Activated T-helper 2 cell treated with anti-CD3 and anti-CD28 coated beads, Interferon-gamma antibody, Interleukin-2, Interleukin-4, amounts not matched to agents 10 μg/mL and 5 μg/mL and 100 μg/mL, durations not matched to agents 14 hours and 24 hours and 36 hours (primary cell): ENCODE data around the gene ROR1. TPM values are rescaled to one million over a fixed set of nuclear protein-coding genes. Genes with fewer than 3 reads are reported as not detected.

ENCODE experiments used
- DNase-seq: peaks from one replicate; pipeline ENCODE4 v3.0.0; 2021; ENCODE audit warnings: low spot score
- H3K27ac Mint-ChIP-seq: one replicate; pipeline ENCODE4 v1.8.0; 2021; ENCODE audit warnings: mixed read lengths
- H3K27me3 Mint-ChIP-seq: one replicate; pipeline ENCODE4 v1.8.0; 2021; ENCODE audit warnings: low read depth, mixed read lengths
- H3K36me3 Mint-ChIP-seq: one replicate; pipeline ENCODE4 v1.8.0; 2021; ENCODE audit warnings: low read depth, mixed read lengths
- H3K4me1 Mint-ChIP-seq: one replicate; pipeline ENCODE4 v1.8.0; 2021; ENCODE audit warnings: low read depth, mixed read lengths
- H3K4me3 Mint-ChIP-seq: one replicate; pipeline ENCODE4 v1.8.0; 2021; ENCODE audit warnings: low read depth, mild to moderate bottlenecking, moderate library complexity, mixed read lengths
- H3K9me3 Mint-ChIP-seq: one replicate; pipeline ENCODE4 v1.8.0; 2021; ENCODE audit warnings: mixed read lengths
- intact Hi-C: fragments of 100-400 bp; cut with micrococcal nuclease; formaldehyde crosslinking; loops from one replicate; pipeline ENCODE4 v1.15.1; 2023
- total RNA-seq: library from RNA; stranded (reverse); gene quantifications from 2 replicates; pipeline ENCODE4 v1.2.3, GENCODE V29; 2022

The ROR1 gene
- total RNA-seq, 1 donor from 2014 or later: 0.09 TPM

DNA sequence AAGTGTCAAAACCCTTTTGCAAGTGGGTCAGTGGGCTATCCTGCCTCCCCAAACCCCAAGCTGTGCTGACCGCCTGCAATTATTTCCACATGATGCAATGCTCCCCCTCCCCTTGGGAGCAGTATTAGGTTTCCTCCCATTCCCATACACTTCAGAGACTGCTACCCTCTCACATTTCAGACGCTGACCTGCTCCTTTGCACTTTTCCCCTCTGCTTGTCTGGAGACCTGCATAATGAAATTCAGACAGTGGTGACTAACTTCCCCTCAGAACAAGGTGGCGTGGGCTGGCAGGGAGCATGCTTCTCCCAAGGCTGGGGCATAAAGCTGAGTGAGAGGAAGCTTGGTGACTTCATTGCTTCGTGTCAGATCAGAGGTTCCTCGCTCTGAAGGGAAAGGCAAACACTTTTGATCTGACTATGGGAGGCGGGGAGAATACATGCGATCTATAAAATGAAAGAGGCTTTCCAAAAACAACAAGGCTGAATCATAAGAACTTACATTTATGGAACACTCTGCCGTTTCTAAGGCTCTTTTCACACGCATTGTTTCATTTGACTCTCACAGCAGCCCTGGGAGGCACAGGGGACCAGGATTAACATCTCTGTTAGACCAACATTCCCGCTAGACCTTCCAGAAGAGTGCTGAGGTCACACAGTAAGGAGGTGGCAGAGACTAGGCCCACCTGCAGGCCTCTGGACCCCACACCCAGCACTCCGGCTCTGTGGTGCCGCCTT lies 27.5 kb upstream of the ROR1 start:
- Mint-ChIP-seq H3K27me3 (peaks cover 2% of the 10 kb centered on the region), H3K4me3 (no peak overlapping the region), H3K36me3 (no peaks in the 10 kb centered on the region), H3K9me3 (no peaks in the 10 kb centered on the region), H3K27ac (peak overlapping the region; percentile 62), H3K4me1 (peaks cover 27% of the 10 kb centered on the region)
- intact Hi-C loops: no loop called here
- peak; percentile 10 for DNase-seq

GRCh38 chr1:63747445-63747844 lies 26.4 kb upstream of the ROR1 start:
- intact Hi-C loops: no loop called here
- Mint-ChIP-seq H3K27ac (no peak overlapping the region), H3K27me3 (peaks cover 4% of the 10 kb centered on the region), H3K4me1 (peaks cover 24% of the 10 kb centered on the region), H3K4me3 (no peak overlapping the region), H3K9me3 (no peaks in the 10 kb centered on the region), H3K36me3 (no peaks in the 10 kb centered on the region)
- DNase-seq: no peak

DNA sequence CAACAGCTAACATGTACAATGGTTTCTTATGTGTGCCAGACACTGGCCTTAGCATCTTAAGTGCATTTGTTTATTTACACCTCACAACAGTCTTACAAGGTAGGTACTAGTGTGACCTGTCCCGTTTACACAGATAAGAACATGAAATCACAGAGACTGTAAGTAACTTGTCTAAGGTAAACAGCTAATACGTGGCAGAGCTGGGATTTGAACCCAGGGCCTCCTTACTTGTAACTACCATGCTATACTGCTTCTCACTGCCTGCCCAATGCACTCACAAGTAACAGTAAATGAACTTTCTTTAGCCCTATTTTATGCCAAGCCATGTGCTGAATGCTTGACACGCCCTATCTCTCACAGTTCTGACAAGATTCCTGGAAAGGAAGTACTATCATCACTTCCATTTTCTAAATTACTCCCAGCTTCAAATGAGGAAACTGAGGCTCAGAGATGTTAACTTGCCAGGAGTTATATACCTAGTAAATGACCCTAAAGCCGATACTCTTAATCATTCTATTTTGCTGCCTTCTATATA lies 25.7 kb upstream of the ROR1 start:
- Mint-ChIP-seq H3K27me3 (peaks cover 4% of the 10 kb centered on the region), H3K4me3 (no peak overlapping the region), H3K9me3 (no peaks in the 10 kb centered on the region), H3K36me3 (no peaks in the 10 kb centered on the region), H3K27ac (no peak overlapping the region), H3K4me1 (peaks cover 20% of the 10 kb centered on the region)
- DNase-seq: no peak
- intact Hi-C loops: no loop called here

DNA sequence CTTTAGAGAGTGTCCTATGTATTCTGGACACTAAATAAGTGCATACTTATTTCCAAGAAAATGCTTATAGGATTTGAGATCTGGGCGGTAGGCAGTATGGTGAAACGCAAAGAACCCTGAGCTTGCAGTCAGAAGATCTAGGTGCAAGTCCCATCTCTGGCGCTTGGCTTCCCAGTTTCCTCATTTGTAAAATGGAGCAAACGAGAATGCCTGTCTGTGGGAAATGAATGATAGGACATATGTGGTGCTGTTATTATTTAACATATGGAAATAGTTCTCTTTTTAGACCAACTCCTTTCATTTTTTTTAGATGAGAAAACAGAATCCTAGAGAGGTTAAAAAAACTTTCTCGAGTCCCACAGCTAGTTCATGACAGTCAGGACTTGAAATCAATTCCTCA lies 25.2 kb upstream of the ROR1 start:
- no peak overlapping the region for H3K27ac Mint-ChIP-seq
- no peaks in the 10 kb centered on the region for H3K36me3 Mint-ChIP-seq
- DNase-seq: no peak
- H3K4me3 Mint-ChIP-seq: no peak overlapping the region
- H3K4me1 Mint-ChIP-seq: peaks cover 19% of the 10 kb centered on the region
- no peaks in the 10 kb centered on the region for H3K9me3 Mint-ChIP-seq
- intact Hi-C loops: no loop called here
- peaks cover 4% of the 10 kb centered on the region for H3K27me3 Mint-ChIP-seq

- H3K36me3 Mint-ChIP-seq: no peaks in the 10 kb centered on the region
- H3K27me3 Mint-ChIP-seq: peaks cover 4% of the 10 kb centered on the region
- H3K27ac Mint-ChIP-seq: no peak overlapping the region
- intact Hi-C loops: no loop called here
- H3K4me1 Mint-ChIP-seq: peaks cover 14% of the 10 kb centered on the region
- no peaks in the 10 kb centered on the region for H3K9me3 Mint-ChIP-seq
- no peak overlapping the region for H3K4me3 Mint-ChIP-seq
- DNase-seq: no peak
Observed at GRCh38 chr1:63750721-63751120, 23.1 kb upstream of the ROR1 start.

GRCh38 chr1:63752176-63752575 lies 21.6 kb upstream of the ROR1 start:
- Mint-ChIP-seq H3K27ac (no peak overlapping the region), H3K36me3 (no peaks in the 10 kb centered on the region), H3K4me1 (peaks cover 6% of the 10 kb centered on the region), H3K9me3 (no peaks in the 10 kb centered on the region), H3K27me3 (peaks cover 9% of the 10 kb centered on the region), H3K4me3 (no peak overlapping the region)
- DNase-seq: no peak
- intact Hi-C loops: no loop called here

- Mint-ChIP-seq H3K27ac (no peak overlapping the region), H3K27me3 (peaks cover 19% of the 10 kb centered on the region), H3K4me1 (no peaks in the 10 kb centered on the region), H3K36me3 (no peaks in the 10 kb centered on the region), H3K4me3 (no peak overlapping the region), H3K9me3 (no peaks in the 10 kb centered on the region)
- intact Hi-C loops: no loop called here
- no peak for DNase-seq
Observed at GRCh38 chr1:63753591-63753990, 20.2 kb upstream of the ROR1 start.

DNA sequence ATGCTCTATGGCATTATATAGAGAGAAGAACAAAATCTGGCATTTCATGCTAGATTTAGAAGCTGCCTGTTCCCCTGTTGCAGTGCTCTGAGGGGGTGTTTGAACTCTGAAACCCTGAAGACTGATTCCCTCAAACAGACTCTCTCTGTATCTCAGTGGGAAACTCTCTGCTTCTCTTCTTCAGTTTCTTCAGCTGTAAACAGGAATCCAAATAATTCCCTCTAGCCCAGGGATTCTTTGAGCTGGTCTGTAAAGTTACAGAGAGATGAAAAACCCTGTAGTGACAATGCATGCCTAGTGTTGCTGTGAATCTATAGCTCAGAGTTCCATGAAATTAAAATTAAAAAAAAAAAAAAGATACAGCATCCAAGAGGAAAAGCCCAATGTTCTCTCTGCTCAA lies 17.0 kb upstream of the ROR1 start:
- H3K9me3 Mint-ChIP-seq: no peaks in the 10 kb centered on the region
- no peak overlapping the region for H3K27ac Mint-ChIP-seq
- no peak overlapping the region for H3K4me3 Mint-ChIP-seq
- DNase-seq: no peak
- no peaks in the 10 kb centered on the region for H3K4me1 Mint-ChIP-seq
- H3K27me3 Mint-ChIP-seq: peaks cover 19% of the 10 kb centered on the region
- no peaks in the 10 kb centered on the region for H3K36me3 Mint-ChIP-seq
- intact Hi-C loops: no loop called here

GRCh38 chr1:63757334-63757733 lies 16.5 kb upstream of the ROR1 start:
- intact Hi-C loops: no loop called here
- Mint-ChIP-seq H3K36me3 (no peaks in the 10 kb centered on the region), H3K9me3 (no peaks in the 10 kb centered on the region), H3K27me3 (peaks cover 19% of the 10 kb centered on the region), H3K27ac (no peak overlapping the region), H3K4me1 (no peaks in the 10 kb centered on the region), H3K4me3 (no peak overlapping the region)
- no peak for DNase-seq

- intact Hi-C loops: no loop called here
- Mint-ChIP-seq H3K36me3 (no peaks in the 10 kb centered on the region), H3K27ac (no peak overlapping the region), H3K9me3 (no peaks in the 10 kb centered on the region), H3K27me3 (peaks cover 23% of the 10 kb centered on the region), H3K4me1 (no peaks in the 10 kb centered on the region), H3K4me3 (no peak overlapping the region)
- no peak for DNase-seq
Observed at GRCh38 chr1:63758791-63759190, 15.0 kb upstream of the ROR1 start.

- no peaks in the 10 kb centered on the region for H3K9me3 Mint-ChIP-seq
- H3K4me1 Mint-ChIP-seq: no peaks in the 10 kb centered on the region
- H3K36me3 Mint-ChIP-seq: no peaks in the 10 kb centered on the region
- DNase-seq: no peak
- H3K27ac Mint-ChIP-seq: no peak overlapping the region
- H3K27me3 Mint-ChIP-seq: peaks cover 28% of the 10 kb centered on the region
- H3K4me3 Mint-ChIP-seq: no peak overlapping the region
- intact Hi-C loops: no loop called here
Observed at GRCh38 chr1:63759778-63760177, 14.0 kb upstream of the ROR1 start.

GRCh38 chr1:63770381-63770780 lies 3.4 kb upstream of the ROR1 start:
- Mint-ChIP-seq H3K4me3 (no peak overlapping the region), H3K27me3 (peaks cover 44% of the 10 kb centered on the region), H3K27ac (no peak overlapping the region), H3K4me1 (peaks cover 16% of the 10 kb centered on the region), H3K36me3 (no peaks in the 10 kb centered on the region), H3K9me3 (no peaks in the 10 kb centered on the region)
- intact Hi-C loops: loop anchor here (5.0 kb wide), 1 partner anchor 477 kb away; no protein-coding TSS in a partner anchor
- DNase-seq: no peak

- H3K27me3 Mint-ChIP-seq: peaks cover 57% of the 10 kb centered on the region
- no peak for DNase-seq
- H3K4me1 Mint-ChIP-seq: peaks cover 16% of the 10 kb centered on the region
- no peak overlapping the region for H3K4me3 Mint-ChIP-seq
- H3K27ac Mint-ChIP-seq: no peak overlapping the region
- H3K9me3 Mint-ChIP-seq: no peaks in the 10 kb centered on the region
- intact Hi-C loops: loop anchor here (5.0 kb wide), 1 partner anchor 475 kb away; no protein-coding TSS in a partner anchor
- no peaks in the 10 kb centered on the region for H3K36me3 Mint-ChIP-seq
Observed at GRCh38 chr1:63772201-63772600, 1.6 kb upstream of the ROR1 start.
